ENCODE data around the gene TRMT10B.

The TRMT10B gene

GRCh38 chr9:37775216-37775919 lies 21.8 kb downstream of the TRMT10B start:
- no peak for TF ChIP-seq GATA2 (IDR thresholded peaks at IDR 0.05; ENCODE audit: low read depth, low read length)
- no peak for TF ChIP-seq GATA3 (IDR thresholded peaks at IDR 0.05; ENCODE audit: low read depth, low read length)

GRCh38 chr9:37776328-37776727 lies 22.7 kb downstream of the TRMT10B start:
- TF ChIP-seq GATA3 (IDR thresholded peaks at IDR 0.05; ENCODE audit: low read depth, low read length) (no peak), GATA2 (IDR thresholded peaks at IDR 0.05; ENCODE audit: low read depth, low read length) (no peak)

DNA sequence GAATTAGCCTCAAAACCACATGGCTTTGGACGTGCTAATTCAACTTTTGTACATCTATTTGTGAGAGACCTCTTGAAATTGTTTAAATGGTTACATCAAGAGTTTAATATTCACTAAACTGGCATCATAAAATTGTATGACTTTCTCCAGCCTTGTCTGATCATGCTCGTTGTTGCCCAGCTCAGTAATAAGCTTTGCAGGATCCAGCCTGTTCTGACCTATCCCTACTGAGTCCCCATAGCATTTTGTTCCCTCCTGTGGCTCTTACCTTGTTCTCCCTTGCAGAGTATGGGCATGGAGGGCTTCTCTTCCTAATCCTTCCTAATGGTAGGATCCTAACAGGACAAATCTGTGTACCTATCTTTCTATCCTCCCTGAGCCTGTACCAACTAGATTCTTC lies 24.9 kb downstream of the TRMT10B start:
- TF ChIP-seq GATA3 (IDR thresholded peaks at IDR 0.05; ENCODE audit: low read depth, low read length) (no peak), GATA2 (IDR thresholded peaks at IDR 0.05; ENCODE audit: low read depth, low read length) (no peak)

DNA sequence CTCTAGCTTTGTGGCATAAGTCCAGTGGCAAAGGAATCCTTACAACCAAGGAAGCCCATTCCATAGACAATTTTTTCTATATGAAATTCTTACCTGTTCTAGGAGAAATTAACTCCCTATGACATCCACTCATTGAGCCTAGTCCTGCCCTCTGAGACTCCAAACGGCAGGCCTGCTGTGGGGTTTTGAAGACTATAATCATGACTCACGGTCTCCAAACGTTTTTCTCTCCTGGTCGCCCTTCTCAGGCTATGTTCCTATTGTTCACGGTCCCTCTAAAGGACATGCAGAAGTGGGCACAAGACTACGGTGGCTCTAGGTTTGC lies 30.6 kb downstream of the TRMT10B start:
- no peak for TF ChIP-seq GATA2 (IDR thresholded peaks at IDR 0.05; ENCODE audit: low read depth, low read length)
- no peak for TF ChIP-seq GATA3 (IDR thresholded peaks at IDR 0.05; ENCODE audit: low read depth, low read length)

GRCh38 chr9:37784616-37785483 lies 31.2 kb downstream of the TRMT10B start, which contains the start of gene EXOSC3:
Gene EXOSC3, minus strand, starts transcription at chr9:37785064. Its CDS starts 20 bp downstream, at chr9:37785044.
- TF ChIP-seq GATA2 (IDR thresholded peaks at IDR 0.05; ENCODE audit: low read depth, low read length) (no peak), GATA3 (IDR thresholded peaks at IDR 0.05; ENCODE audit: low read depth, low read length) (no peak)

DNA sequence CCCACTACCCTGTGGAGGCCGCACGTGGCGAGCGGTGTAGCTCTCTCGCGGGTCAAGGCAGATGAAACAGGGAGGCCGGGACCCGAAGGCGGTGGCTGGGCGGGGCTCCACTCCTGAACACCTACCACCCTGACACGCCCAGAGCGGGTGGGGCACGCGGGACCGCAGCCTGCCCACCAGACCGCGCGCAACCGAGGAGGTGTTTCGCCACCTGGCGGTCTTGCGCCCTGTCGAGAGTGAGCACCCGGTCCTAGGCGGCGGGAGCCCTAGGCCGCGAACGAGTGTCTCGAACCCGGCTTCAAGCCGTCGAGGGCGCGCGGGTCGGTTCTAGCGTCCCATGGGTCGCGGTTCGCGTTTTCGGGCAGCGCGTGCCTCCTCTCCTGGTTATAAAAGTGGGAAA lies 33.5 kb downstream of the TRMT10B start:
- TF ChIP-seq GATA2 (IDR thresholded peaks at IDR 0.05; ENCODE audit: low read depth, low read length), result no peak
- TF ChIP-seq GATA3 (IDR thresholded peaks at IDR 0.05; ENCODE audit: low read depth, low read length), result no peak

- TF ChIP-seq GATA3 (IDR thresholded peaks at IDR 0.05; ENCODE audit: low read depth, low read length) (no peak), GATA2 (IDR thresholded peaks at IDR 0.05; ENCODE audit: low read depth, low read length) (no peak)
Measured at GRCh38 chr9:37788332-37788731, 34.7 kb downstream of the TRMT10B start.

DNA sequence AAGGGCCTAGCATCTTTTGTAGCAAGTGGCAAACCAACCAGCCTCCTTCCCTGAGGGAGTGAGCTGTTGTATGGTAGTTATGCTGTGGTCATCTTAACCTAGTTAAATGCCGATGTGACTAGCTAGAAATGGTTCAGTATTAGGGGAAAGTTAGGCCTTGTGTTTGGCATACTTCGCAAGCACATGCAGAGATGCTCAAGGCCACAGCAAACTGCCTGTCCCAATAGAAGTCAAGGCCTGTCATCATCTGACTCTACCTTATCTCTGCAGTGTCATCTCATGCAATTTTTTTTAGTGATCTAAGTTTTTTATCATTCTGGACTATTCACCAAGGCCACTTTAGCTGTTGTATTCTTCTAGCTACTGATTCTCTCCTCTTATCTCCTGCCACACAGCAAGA lies 36.5 kb downstream of the TRMT10B start:
- TF ChIP-seq GATA2 (IDR thresholded peaks at IDR 0.05; ENCODE audit: low read depth, low read length) (no peak), GATA3 (IDR thresholded peaks at IDR 0.05; ENCODE audit: low read depth, low read length) (no peak)

DNA sequence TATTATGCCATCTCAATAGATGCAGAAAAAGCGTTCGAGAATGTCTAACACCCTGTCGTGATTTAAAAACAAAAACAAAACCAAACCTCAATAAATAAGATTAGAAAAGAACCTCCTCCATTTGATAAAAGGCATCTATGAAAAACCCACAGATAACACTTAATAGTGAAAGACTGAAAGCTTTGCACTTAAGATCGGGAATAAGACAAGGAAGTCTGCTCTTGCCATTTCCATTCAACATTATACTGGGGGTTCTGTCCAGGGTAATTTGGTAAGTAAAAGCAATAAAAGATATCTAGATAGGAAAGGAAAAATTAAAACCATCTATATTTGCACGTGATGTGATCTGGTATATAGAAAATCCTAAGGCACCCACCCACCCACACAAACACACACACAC lies 38.5 kb downstream of the TRMT10B start:
- TF ChIP-seq GATA2 (IDR thresholded peaks at IDR 0.05; ENCODE audit: low read depth, low read length), result peak; percentile 7; the same call in 1 of the 2 replicates
- TF ChIP-seq GATA3 (IDR thresholded peaks at IDR 0.05; ENCODE audit: low read depth, low read length), result peak; percentile 50; the same call in 1 of the 2 replicates

DNA sequence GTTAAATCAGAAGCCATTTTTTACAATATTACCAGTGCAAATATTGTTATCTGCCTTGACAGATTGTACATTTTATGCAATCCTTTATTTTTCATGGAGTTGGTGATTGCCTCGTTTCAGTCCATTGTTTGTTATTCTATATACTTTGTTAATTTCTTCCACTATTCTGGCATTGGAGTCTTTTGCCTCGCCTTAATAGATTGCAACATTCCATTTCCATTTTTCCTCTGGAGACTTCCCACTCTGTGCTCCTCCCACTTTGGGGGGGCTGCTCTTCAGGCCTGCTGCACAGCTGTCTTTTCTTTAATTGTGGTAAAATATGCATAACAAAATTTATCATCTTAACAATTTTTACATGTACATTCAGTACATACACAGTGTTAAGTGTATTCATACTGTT lies 42.6 kb downstream of the TRMT10B start:
- TF ChIP-seq GATA3 (IDR thresholded peaks at IDR 0.05; ENCODE audit: low read depth, low read length) (no peak), GATA2 (IDR thresholded peaks at IDR 0.05; ENCODE audit: low read depth, low read length) (no peak)

DNA sequence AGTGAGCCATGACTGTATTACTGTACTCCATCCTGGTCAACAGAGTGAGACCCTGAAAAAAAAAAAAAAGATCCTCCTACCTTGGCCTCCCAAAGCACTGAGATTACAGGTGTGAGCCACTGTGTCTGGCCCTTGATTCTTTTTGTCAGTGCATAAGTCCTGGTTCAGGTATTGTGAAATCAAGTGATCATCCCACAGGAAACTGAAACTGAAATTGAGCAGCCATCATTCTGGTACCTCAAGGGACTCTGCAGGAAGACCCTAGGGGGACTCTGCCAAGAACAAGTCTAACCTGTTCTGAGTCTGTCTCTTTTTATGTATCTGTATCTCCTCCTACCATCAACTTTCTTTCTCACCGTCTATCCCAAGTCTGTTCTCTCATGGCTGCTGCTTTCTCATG lies 45.1 kb downstream of the TRMT10B start:
- TF ChIP-seq GATA3 (IDR thresholded peaks at IDR 0.05; ENCODE audit: low read depth, low read length), result no peak

DNA sequence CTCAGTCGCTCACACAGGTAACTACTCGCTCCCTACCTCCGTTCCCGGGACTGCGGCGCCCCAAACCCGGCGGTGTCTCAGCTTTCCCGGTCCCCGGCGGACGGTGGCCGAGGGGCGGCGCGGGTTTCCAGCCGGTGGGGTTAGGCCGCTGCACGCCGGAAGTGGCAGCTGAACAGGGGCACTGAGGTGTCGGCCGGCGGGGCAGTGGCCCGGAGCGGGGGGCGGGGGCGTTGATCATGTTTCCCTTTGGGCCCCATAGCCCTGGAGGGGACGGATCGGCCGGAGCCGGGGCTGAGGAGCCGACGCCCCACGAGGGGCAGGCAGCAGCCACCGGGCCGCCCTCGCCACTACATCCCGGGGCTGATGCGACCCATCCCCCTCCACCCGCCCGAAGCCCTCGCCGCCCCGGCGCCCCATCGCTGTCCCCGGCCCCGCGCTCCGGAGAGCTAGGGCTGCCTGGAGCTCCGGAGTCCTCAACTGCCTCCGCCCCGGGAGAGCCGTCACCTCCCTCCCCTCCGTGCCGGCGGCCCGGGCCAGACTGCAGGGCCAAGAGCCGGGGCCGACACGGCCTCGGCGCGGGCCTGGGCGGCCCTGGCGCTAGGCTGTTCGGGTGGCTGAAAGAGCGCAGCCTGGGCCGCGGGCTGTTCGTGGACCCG lies 47.2 kb downstream of the TRMT10B start, which contains the start of gene DCAF10:
TSS of gene DCAF10 (plus strand) at position 167 of the 656 bp plus-strand sequence. CDS start at position 237, 70 bp downstream.
- TF ChIP-seq GATA2 (IDR thresholded peaks at IDR 0.05; ENCODE audit: low read depth, low read length) (no peak), GATA3 (IDR thresholded peaks at IDR 0.05; ENCODE audit: low read depth, low read length) (no peak)

DNA sequence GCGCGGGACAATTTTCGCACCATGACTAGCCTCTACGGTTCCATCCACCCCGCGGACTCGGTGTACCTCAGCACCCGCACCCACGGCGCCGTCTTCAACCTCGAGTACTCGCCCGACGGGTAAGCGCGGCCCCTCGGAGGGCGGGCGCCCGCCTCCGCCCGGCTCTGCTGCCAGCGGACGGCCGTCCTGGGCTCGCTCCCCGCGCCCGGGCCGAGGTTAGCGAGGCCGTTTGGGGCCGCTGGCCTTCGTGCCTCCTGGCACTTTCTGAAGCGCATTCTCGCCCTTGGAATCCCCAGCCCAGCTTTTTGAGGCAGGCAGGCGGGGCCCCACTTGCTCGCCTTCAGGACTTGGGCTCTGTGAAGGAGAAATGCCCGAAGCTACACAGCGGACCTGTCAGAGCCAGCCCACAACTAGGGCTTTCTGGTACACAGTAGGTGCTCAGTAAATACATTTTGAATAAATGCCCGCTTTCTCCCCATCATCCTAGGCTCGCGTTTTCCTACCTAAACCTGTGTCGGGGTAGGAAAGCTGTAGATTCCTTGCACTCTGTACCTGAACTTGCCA lies 47.8 kb downstream of the TRMT10B start:
- no peak for TF ChIP-seq GATA3 (IDR thresholded peaks at IDR 0.05; ENCODE audit: low read depth, low read length)
- no peak for TF ChIP-seq GATA2 (IDR thresholded peaks at IDR 0.05; ENCODE audit: low read depth, low read length)
